Measurements from ENCODE around the gene UGT8.

GRCh38 chr4:114563536-114564315 lies 34.9 kb upstream of the UGT8 start:
- TF ChIP-seq CTCF (IDR thresholded peaks at IDR 0.05; ENCODE audit: low read length): no peak
- no peak for TF ChIP-seq EZH2 (IDR thresholded peaks at IDR 0.05; ENCODE audit: borderline replicate concordance, low read length)
